Trophoblast cell (in vitro differentiated cells and primary cell): ENCODE measurements around the gene QRSL1.

Experiments used
- DNase-seq, 2 donors: peaks; one replicate each; pipeline ENCODE4 v3.0.0-alpha.2; 2016
- H2AFZ ChIP-seq: 2 replicates; pipeline ENCODE4 v1.6.1; 2013; ENCODE audit warnings: low read length, moderate library complexity, mild to moderate bottlenecking; ENCODE audit not compliant: insufficient read depth, poor library complexity
- H2AK5ac ChIP-seq: 2 replicates; pipeline ENCODE4 v1.6.1; 2013; ENCODE audit warnings: mild to moderate bottlenecking, low read length
- H2BK120ac ChIP-seq: 2 replicates; pipeline ENCODE4 v1.6.1; 2013; ENCODE audit warnings: low read length, mild to moderate bottlenecking, moderate library complexity; ENCODE audit not compliant: insufficient read depth, poor library complexity
- H2BK12ac ChIP-seq: 2 replicates; pipeline ENCODE4 v1.6.1; 2013; ENCODE audit warnings: mild to moderate bottlenecking, low read length, moderate library complexity
- H2BK5ac ChIP-seq: 2 replicates; pipeline ENCODE4 v1.6.1; 2013; ENCODE audit warnings: low read length, low read depth, moderate library complexity, mild to moderate bottlenecking; ENCODE audit not compliant: poor library complexity
- H3K14ac ChIP-seq: 2 replicates; pipeline ENCODE4 v1.6.1; 2013; ENCODE audit warnings: mild to moderate bottlenecking, low read length
- H3K18ac ChIP-seq: 2 replicates; pipeline ENCODE4 v1.6.1; 2013; ENCODE audit warnings: mild to moderate bottlenecking, low read length
- H3K23ac ChIP-seq: 2 replicates; pipeline ENCODE4 v1.6.1; 2013; ENCODE audit warnings: low read length
- H3K27ac ChIP-seq: 2 replicates; pipeline ENCODE4 v1.5.1; 2013; ENCODE audit warnings: low read depth, mild to moderate bottlenecking, inconsistent platforms, low read length, moderate library complexity
- H3K27me3 ChIP-seq: 2 replicates; pipeline ENCODE4 v1.6.1; 2013; ENCODE audit warnings: inconsistent platforms, mild to moderate bottlenecking, low read length, moderate library complexity; ENCODE audit not compliant: insufficient read depth
- H3K36me3 ChIP-seq, 2 experiments: 1 replicate in 1 of 2; 2 replicates in 1 of 2; pipeline ENCODE4 v1.6.1; 2013; ENCODE audit warnings: low read length in 2 of 2, mild to moderate bottlenecking in 2 of 2, moderate library complexity in 1 of 2; ENCODE audit not compliant: insufficient read depth in 2 of 2, control insufficient read depth in 1 of 2
- H3K4ac ChIP-seq: 2 replicates; pipeline ENCODE4 v1.6.1; 2013; ENCODE audit warnings: low read depth, mild to moderate bottlenecking, low read length, moderate library complexity
- H3K4me1 ChIP-seq, 2 experiments: 1 replicate in 1 of 2; 2 replicates in 1 of 2; pipeline ENCODE4 v1.6.1; 2013; ENCODE audit warnings: low read length in 2 of 2, mild to moderate bottlenecking in 2 of 2, moderate library complexity in 1 of 2; ENCODE audit not compliant: insufficient read depth in 2 of 2, control insufficient read depth in 1 of 2
- H3K4me2 ChIP-seq: 2 replicates; pipeline ENCODE4 v1.6.1; 2013; ENCODE audit warnings: inconsistent platforms, mild to moderate bottlenecking, low read length, moderate library complexity
- H3K4me3 ChIP-seq: 2 replicates; pipeline ENCODE4 v1.5.1; 2013; ENCODE audit warnings: mild to moderate bottlenecking, low read depth, low read length, inconsistent platforms
- H3K79me1 ChIP-seq: one replicate; pipeline ENCODE4 v1.6.1; 2013; ENCODE audit warnings: low read length
- H3K79me2 ChIP-seq: 2 replicates; pipeline ENCODE4 v1.6.1; 2013; ENCODE audit warnings: low read length, mild to moderate bottlenecking; ENCODE audit not compliant: control insufficient read depth, insufficient read depth, poor library complexity
- H3K9ac ChIP-seq: 2 replicates; pipeline ENCODE4 v1.6.1; 2013; ENCODE audit warnings: mild to moderate bottlenecking, low read length
- H3K9me3 ChIP-seq: 2 replicates; pipeline ENCODE4 v1.6.1; 2013; ENCODE audit warnings: low read depth, mild to moderate bottlenecking, control low read depth, inconsistent platforms, low read length; ENCODE audit not compliant: insufficient read depth
- H4K12ac ChIP-seq: 2 replicates; pipeline ENCODE4 v1.6.1; 2013; ENCODE audit warnings: low read depth, mild to moderate bottlenecking, low read length, moderate library complexity
- H4K8ac ChIP-seq: 2 replicates; pipeline ENCODE4 v1.6.1; 2013; ENCODE audit warnings: low read depth, mild to moderate bottlenecking, low read length, moderate library complexity
- H4K91ac ChIP-seq: one replicate; pipeline ENCODE4 v1.6.1; 2013; ENCODE audit warnings: low read depth, mild to moderate bottlenecking, low read length, moderate library complexity
- WGBS: extraction: QIAGEN DNeasy Blood & Tissue Kit; methylation state at CpG from one replicate; pipeline ENCODE4 v1.1.7; 2013; ENCODE audit warnings: missing lambda C conversion rate; ENCODE audit not compliant: insufficient read length, insufficient coverage; ENCODE audit errors: extremely low coverage; 5-methylcytosine and 5-hydroxymethylcytosine counted together

Gene QRSL1

DNA sequence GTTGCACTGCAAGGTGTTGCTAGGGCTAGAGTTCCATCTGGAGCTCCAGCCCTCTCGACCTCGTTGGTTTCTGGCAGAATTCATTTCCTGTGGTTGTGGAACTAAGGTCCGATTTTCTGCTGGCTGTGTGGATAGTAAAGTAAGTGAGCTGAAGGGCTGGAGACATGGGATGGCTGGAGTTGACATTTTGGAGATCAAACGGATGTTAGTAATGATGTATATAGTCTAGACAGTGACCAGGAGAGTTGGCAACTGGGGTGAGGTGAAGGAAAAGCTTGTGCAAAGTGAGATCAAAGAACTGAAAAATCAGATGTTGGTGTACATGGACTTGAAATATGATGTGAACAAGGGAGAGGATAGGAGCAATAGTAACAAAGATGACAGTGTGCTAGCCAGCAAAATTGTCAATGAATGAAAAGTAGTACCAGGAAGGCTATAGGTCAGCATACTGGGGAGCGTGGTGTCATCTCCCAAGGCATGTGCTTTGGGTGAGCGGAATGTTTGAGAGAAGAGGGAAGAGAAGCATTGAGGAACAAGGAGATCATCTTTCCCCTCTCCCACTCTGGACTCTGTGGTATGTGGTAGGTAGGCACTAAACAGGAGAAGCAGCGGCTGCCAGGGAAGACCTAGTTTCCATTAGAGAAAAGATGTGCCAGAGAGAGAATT is 7.8 kb downstream of the QRSL1 start:
- no peaks in the 10 kb centered on the region for H3K9me3 ChIP-seq

DNA sequence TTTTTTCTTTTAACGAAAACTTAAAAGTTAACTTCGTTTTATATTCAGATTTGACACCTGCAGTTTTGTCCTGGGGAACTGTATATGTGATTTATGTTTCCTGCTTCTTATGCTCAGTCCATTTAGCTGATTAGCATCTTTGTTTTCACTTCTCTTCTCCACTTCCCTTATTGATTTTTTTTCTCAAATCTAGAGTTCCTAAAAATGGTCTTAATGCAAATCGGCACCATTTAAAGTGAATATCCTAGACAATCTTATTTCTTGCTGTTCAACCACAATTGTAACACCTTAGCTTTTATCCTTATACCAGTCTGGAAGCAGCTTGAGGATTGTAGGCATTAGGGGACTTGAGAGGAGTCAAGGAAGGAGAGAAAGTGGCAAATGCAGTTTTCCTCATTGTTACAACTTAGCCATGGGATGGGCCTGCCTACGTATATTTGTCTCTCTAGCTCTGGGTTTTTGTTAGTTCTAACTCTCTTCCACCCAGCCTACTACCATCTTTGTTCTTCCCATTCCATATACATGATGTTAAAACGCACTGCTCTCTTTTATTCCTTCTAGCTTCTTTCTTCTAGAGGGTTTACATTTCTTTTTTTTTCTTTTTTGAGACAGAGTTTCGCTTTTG is 8.5 kb downstream of the QRSL1 start:
- Histone ChIP-seq H3K9ac (no peak overlapping the region), H3K4me1 (peaks cover 0 to 5% of the 10 kb centered on the region in 2 experiments), H2BK5ac (no peak overlapping the region), H3K79me2 (no peaks in the 10 kb centered on the region), H3K79me1 (no peaks in the 10 kb centered on the region), H3K14ac (no peak overlapping the region), H2BK120ac (no peak overlapping the region), H3K4me2 (no peak overlapping the region), H3K9me3 (no peaks in the 10 kb centered on the region), H3K36me3 (peaks cover 3 to 8% of the 10 kb centered on the region in 2 experiments), H3K4me3 (no peak overlapping the region), H2AK5ac (no peak overlapping the region), H3K4ac (no peak overlapping the region), H3K18ac (no peak overlapping the region), H2AFZ (no peak overlapping the region), H3K27ac (no peak overlapping the region), H3K23ac (no peak overlapping the region), H4K8ac (no peak overlapping the region), H4K91ac (no peak overlapping the region), H3K27me3 (no peaks in the 10 kb centered on the region), H2BK12ac (no peak overlapping the region), H4K12ac (no peak overlapping the region)
- DNase-seq: no peak
- WGBS: no CpG with 5 or more reads among the region's 6 CpGs

More for the DNA sequence above, 7.8 kb downstream of the QRSL1 start:
- Histone ChIP-seq H3K4ac (no peak overlapping the region), H4K8ac (no peak overlapping the region), H3K27me3 (no peaks in the 10 kb centered on the region), H2BK5ac (no peak overlapping the region), H3K27ac (no peak overlapping the region), H3K79me1 (no peaks in the 10 kb centered on the region), H3K4me2 (no peak overlapping the region), H3K9ac (peak overlapping the region; percentile 10), H2BK12ac (no peak overlapping the region), H3K18ac (no peak overlapping the region), H3K36me3 (peaks cover 2 to 3% of the 10 kb centered on the region in 2 experiments), H2AK5ac (no peak overlapping the region), H3K4me3 (no peak overlapping the region), H3K23ac (peak overlapping the region; percentile 63), H4K12ac (no peak overlapping the region), H3K79me2 (no peaks in the 10 kb centered on the region), H2AFZ (no peak overlapping the region), H3K4me1 (peaks cover 0 to 5% of the 10 kb centered on the region in 2 experiments), H2BK120ac (no peak overlapping the region), H3K14ac (no peak overlapping the region), H4K91ac (no peak overlapping the region)
- WGBS: no CpG with 5 or more reads among the region's 7 CpGs
- DNase-seq: no peak

DNA sequence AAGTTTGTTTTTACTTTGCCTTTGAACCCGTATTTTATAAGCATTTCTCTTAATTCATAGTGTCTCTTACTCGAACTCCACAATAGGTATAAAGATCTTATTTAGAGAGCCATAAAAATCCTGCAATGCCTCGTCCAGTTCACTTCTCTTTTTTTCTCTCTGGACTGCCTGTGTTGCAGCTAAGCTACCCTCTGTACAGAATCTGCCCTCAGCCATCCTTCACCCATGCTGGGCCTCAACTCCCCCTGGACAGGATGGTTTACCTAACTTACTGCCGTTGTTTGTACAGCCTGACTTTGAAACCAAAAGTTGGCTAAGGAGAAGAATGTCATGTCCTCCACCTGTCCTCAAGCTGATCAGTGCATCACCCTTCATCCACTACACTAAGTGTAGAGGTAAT is 10.4 kb downstream of the QRSL1 start:
- H3K4me2 ChIP-seq: no peak overlapping the region
- H2AK5ac ChIP-seq: no peak overlapping the region
- H3K27ac ChIP-seq: no peak overlapping the region
- no peaks in the 10 kb centered on the region for H3K9me3 ChIP-seq
- H3K79me1 ChIP-seq: no peaks in the 10 kb centered on the region
- H3K4me1 ChIP-seq: peaks cover 0 to 5% of the 10 kb centered on the region in 2 experiments
- no peak overlapping the region for H3K4ac ChIP-seq
- no peak overlapping the region for H2BK12ac ChIP-seq
- no peak overlapping the region for H2AFZ ChIP-seq
- no peaks in the 10 kb centered on the region for H3K27me3 ChIP-seq
- H3K9ac ChIP-seq: no peak overlapping the region
- H4K12ac ChIP-seq: no peak overlapping the region
- no peak overlapping the region for H4K91ac ChIP-seq
- no peaks in the 10 kb centered on the region for H3K79me2 ChIP-seq
- no peak overlapping the region for H2BK5ac ChIP-seq
- no peak overlapping the region for H3K18ac ChIP-seq
- WGBS: no CpG with 5 or more reads among the region's 4 CpGs
- no peak for DNase-seq
- H3K23ac ChIP-seq: no peak overlapping the region
- H4K8ac ChIP-seq: no peak overlapping the region
- H3K36me3 ChIP-seq: peaks cover 13 to 15% of the 10 kb centered on the region in 2 experiments
- H2BK120ac ChIP-seq: no peak overlapping the region
- H3K14ac ChIP-seq: no peak overlapping the region
- H3K4me3 ChIP-seq: no peak overlapping the region

- Histone ChIP-seq H3K14ac (no peak overlapping the region), H3K23ac (no peak overlapping the region), H3K79me2 (no peaks in the 10 kb centered on the region), H3K36me3 (peaks cover 15 to 16% of the 10 kb centered on the region in 2 experiments), H2AFZ (no peak overlapping the region), H2AK5ac (no peak overlapping the region), H4K8ac (no peak overlapping the region), H2BK120ac (no peak overlapping the region), H3K4me3 (no peak overlapping the region), H3K27me3 (no peaks in the 10 kb centered on the region), H4K91ac (no peak overlapping the region), H3K9me3 (no peaks in the 10 kb centered on the region), H3K4me2 (no peak overlapping the region), H2BK5ac (no peak overlapping the region), H3K27ac (no peak overlapping the region), H3K4ac (no peak overlapping the region), H3K9ac (no peak overlapping the region), H3K79me1 (no peaks in the 10 kb centered on the region), H3K18ac (no peak overlapping the region), H2BK12ac (no peak overlapping the region), H4K12ac (no peak overlapping the region), H3K4me1 (no peaks in the 10 kb centered on the region)
- WGBS: no CpG with 5 or more reads among the region's 4 CpGs
- DNase-seq: no peak
These were observed 13.1 kb downstream of the QRSL1 start for GRCh38 chr6:106642476-106642875.
